ENCODE data around the gene DDT. TPM values are rescaled to one million over a fixed set of nuclear protein-coding genes. Genes with fewer than 3 reads are reported as not detected.
"Not testable (repeated sequence)": the region's sequence is repeated elsewhere in the genome, so short reads cannot be mapped to it uniquely, and the experiment has no call there.

DDT gene
- total RNA-seq, 1 donor from 2014 or later: 34.5 TPM

- TF ChIP-seq EZH2 (IDR thresholded peaks at IDR 0.05): no peak
- Histone ChIP-seq H3K9ac (no peak overlapping the region), H2AFZ (replicated peaks) (no peak overlapping the region), H3K9me3 (ENCODE audit: low read depth) (no peaks in the 10 kb centered on the region), H3K36me3 (no peaks in the 10 kb centered on the region), H3K27me3 (no peaks in the 10 kb centered on the region), H3K4me2 (no peak overlapping the region), H3K79me2 (ENCODE audit: low read depth) (no peaks in the 10 kb centered on the region), H3F3A (ENCODE audit: low read depth) (no peaks in the 10 kb centered on the region), H4K20me1 (ENCODE audit: low read depth) (no peaks in the 10 kb centered on the region), H3K4me1 (no peaks in the 10 kb centered on the region), H3K27ac (no peak overlapping the region), H3K4me3 (no peak overlapping the region)
- DNase-seq (ENCODE audit: low spot score): peak; percentile 18
- H3K27ac Mint-ChIP-seq: no peak overlapping the region
- H3K9me3 Mint-ChIP-seq: no peaks in the 10 kb centered on the region
- peaks cover 3% of the 10 kb centered on the region for H3K27me3 Mint-ChIP-seq (ENCODE audit: insufficient read depth, low read depth)
- no peaks in the 10 kb centered on the region for H3K36me3 Mint-ChIP-seq
- no peaks in the 10 kb centered on the region for H3K4me1 Mint-ChIP-seq
- no peak overlapping the region for H3K4me3 Mint-ChIP-seq
These were observed 35.8 kb downstream of the DDT start for GRCh38 chr22:23938328-23939016.

- Histone ChIP-seq H3F3A (ENCODE audit: low read depth) (peaks cover 3% of the 10 kb centered on the region), H3K9me3 (ENCODE audit: low read depth) (no peaks in the 10 kb centered on the region)
- peaks cover 55% of the 10 kb centered on the region for H3K36me3 Mint-ChIP-seq
These were observed 47.7 kb downstream of the DDT start for GRCh38 chr22:23926561-23926960.

GRCh38 chr22:23925020-23925606 lies 49.1 kb downstream of the DDT start:
- H3K9me3 ChIP-seq (ENCODE audit: low read depth): no peaks in the 10 kb centered on the region
- Mint-ChIP-seq H3K27ac (no peak overlapping the region), H3K9me3 (peaks cover 2% of the 10 kb centered on the region), H3K36me3 (peaks cover 55% of the 10 kb centered on the region), H3K27me3 (ENCODE audit: insufficient read depth, low read depth) (peaks cover 3% of the 10 kb centered on the region), H3K4me3 (no peak overlapping the region), H3K4me1 (no peaks in the 10 kb centered on the region)
- H3K79me2 ChIP-seq (ENCODE audit: low read depth): no peaks in the 10 kb centered on the region
- no peak overlapping the region for H3K9ac ChIP-seq
- no peak overlapping the region for H3K4me3 ChIP-seq
- no peaks in the 10 kb centered on the region for H3F3A ChIP-seq (ENCODE audit: low read depth)
- H3K4me1 ChIP-seq: no peaks in the 10 kb centered on the region
- H3K4me2 ChIP-seq: no peak overlapping the region
- H4K20me1 ChIP-seq (ENCODE audit: low read depth): no peaks in the 10 kb centered on the region
- H3K36me3 ChIP-seq: no peaks in the 10 kb centered on the region
- H2AFZ ChIP-seq (replicated peaks): no peak overlapping the region
- no peak for DNase-seq (ENCODE audit: low spot score)
- no peak overlapping the region for H3K27ac ChIP-seq
- TF ChIP-seq EZH2phosphoT487 (IDR thresholded peaks at IDR 0.05): no peak
- TF ChIP-seq, protein P1, sequence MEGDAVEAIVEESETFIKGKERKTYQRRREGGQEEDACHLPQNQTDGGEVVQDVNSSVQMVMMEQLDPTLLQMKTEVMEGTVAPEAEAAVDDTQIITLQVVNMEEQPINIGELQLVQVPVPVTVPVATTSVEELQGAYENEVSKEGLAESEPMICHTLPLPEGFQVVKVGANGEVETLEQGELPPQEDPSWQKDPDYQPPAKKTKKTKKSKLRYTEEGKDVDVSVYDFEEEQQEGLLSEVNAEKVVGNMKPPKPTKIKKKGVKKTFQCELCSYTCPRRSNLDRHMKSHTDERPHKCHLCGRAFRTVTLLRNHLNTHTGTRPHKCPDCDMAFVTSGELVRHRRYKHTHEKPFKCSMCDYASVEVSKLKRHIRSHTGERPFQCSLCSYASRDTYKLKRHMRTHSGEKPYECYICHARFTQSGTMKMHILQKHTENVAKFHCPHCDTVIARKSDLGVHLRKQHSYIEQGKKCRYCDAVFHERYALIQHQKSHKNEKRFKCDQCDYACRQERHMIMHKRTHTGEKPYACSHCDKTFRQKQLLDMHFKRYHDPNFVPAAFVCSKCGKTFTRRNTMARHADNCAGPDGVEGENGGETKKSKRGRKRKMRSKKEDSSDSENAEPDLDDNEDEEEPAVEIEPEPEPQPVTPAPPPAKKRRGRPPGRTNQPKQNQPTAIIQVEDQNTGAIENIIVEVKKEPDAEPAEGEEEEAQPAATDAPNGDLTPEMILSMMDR (IDR thresholded peaks at IDR 0.05): no peak
- no peak for TF ChIP-seq EZH2 (IDR thresholded peaks at IDR 0.05)
- H3K27me3 ChIP-seq: no peaks in the 10 kb centered on the region

More at GRCh38 chr22:23926561-23926960, 47.7 kb downstream of the DDT start:
- H3K27me3 Mint-ChIP-seq (ENCODE audit: insufficient read depth, low read depth): peaks cover 3% of the 10 kb centered on the region
- no peaks in the 10 kb centered on the region for H4K20me1 ChIP-seq (ENCODE audit: low read depth)
- no peak overlapping the region for H3K4me3 Mint-ChIP-seq
- H2AFZ ChIP-seq (replicated peaks): no peak overlapping the region
- H3K4me3 ChIP-seq: no peak overlapping the region
- H3K79me2 ChIP-seq (ENCODE audit: low read depth): no peaks in the 10 kb centered on the region
- DNase-seq (ENCODE audit: low spot score): no peak
- H3K27ac Mint-ChIP-seq: no peak overlapping the region
- H3K4me1 ChIP-seq: no peaks in the 10 kb centered on the region
- peaks cover 6% of the 10 kb centered on the region for H3K9me3 Mint-ChIP-seq
- H3K36me3 ChIP-seq: no peaks in the 10 kb centered on the region
- no peaks in the 10 kb centered on the region for H3K4me1 Mint-ChIP-seq
- TF ChIP-seq, protein P1 (IDR thresholded peaks at IDR 0.05): no peak
- TF ChIP-seq EZH2phosphoT487 (IDR thresholded peaks at IDR 0.05): no peak
- no peaks in the 10 kb centered on the region for H3K27me3 ChIP-seq
- no peak overlapping the region for H3K27ac ChIP-seq
- H3K9ac ChIP-seq: no peak overlapping the region
- H3K4me2 ChIP-seq: no peak overlapping the region

- H3F3A ChIP-seq (ENCODE audit: low read depth): no peaks in the 10 kb centered on the region
- H3K27me3 ChIP-seq: no peaks in the 10 kb centered on the region
- no peak overlapping the region for H3K4me3 Mint-ChIP-seq
- H3K4me3 ChIP-seq: no peak overlapping the region
- peaks cover 3% of the 10 kb centered on the region for H3K27me3 Mint-ChIP-seq (ENCODE audit: insufficient read depth, low read depth)
- H3K9me3 Mint-ChIP-seq: no peaks in the 10 kb centered on the region
- no peak overlapping the region for H3K27ac Mint-ChIP-seq
- H2AFZ ChIP-seq (replicated peaks): no peak overlapping the region
- no peak for DNase-seq (ENCODE audit: low spot score)
- H3K9me3 ChIP-seq (ENCODE audit: low read depth): no peaks in the 10 kb centered on the region
- H3K4me1 Mint-ChIP-seq: peaks cover 4% of the 10 kb centered on the region
- H3K4me1 ChIP-seq: no peaks in the 10 kb centered on the region
- no peaks in the 10 kb centered on the region for H3K36me3 ChIP-seq
- no peak overlapping the region for H3K27ac ChIP-seq
- TF ChIP-seq EZH2 (IDR thresholded peaks at IDR 0.05) (no peak), EZH2phosphoT487 (IDR thresholded peaks at IDR 0.05) (no peak)
- TF ChIP-seq, protein P1 (IDR thresholded peaks at IDR 0.05): no peak
- peaks cover 46% of the 10 kb centered on the region for H3K36me3 Mint-ChIP-seq
- no peaks in the 10 kb centered on the region for H4K20me1 ChIP-seq (ENCODE audit: low read depth)
- H3K4me2 ChIP-seq: no peak overlapping the region
- H3K79me2 ChIP-seq (ENCODE audit: low read depth): no peaks in the 10 kb centered on the region
- H3K9ac ChIP-seq: no peak overlapping the region
These were observed 51.3 kb downstream of the DDT start for GRCh38 chr22:23922921-23923320.

DNA sequence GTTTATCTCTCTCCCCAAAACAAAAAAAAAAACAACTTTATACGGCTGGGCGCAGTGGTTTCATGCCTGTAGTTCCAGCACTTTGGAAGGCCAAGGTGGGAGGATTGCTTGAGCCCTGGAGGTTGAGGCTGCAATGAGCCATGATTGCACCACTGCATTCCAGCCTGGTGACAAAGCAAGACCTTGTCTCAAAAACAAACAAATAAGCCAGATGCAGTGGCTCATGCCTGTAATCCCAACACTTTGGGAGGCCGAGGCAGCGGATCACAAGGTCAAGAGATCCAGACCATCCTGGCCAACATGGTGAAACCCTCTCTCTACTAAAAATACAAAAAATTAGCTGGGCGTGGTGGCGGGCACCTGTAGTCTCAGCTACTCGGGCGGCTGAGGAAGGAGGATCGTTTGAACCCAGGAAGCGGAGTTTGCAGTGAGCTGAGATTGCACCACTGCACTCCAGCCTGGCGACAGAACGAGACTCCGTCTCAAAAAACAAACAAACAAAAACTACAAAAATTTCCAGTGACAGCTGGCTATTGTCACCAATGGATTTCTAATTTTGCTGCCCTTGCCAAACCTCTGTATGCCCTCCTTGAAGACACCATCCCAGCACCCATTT lies 52.5 kb downstream of the DDT start:
- H3K27ac Mint-ChIP-seq; H3K9me3 ChIP-seq (ENCODE audit: low read depth); H3K27ac ChIP-seq; H2AFZ ChIP-seq (replicated peaks); H3K4me2 ChIP-seq; H3K27me3 Mint-ChIP-seq (ENCODE audit: insufficient read depth, low read depth); H3K4me3 ChIP-seq; H3K27me3 ChIP-seq; H3K9me3 Mint-ChIP-seq; H3K79me2 ChIP-seq (ENCODE audit: low read depth); H3K4me1 ChIP-seq; H3K4me1 Mint-ChIP-seq; H3K36me3 ChIP-seq; H3K9ac ChIP-seq; H4K20me1 ChIP-seq (ENCODE audit: low read depth); H3K4me3 Mint-ChIP-seq; DNase-seq (ENCODE audit: low spot score); H3F3A ChIP-seq (ENCODE audit: low read depth): not testable (repeated sequence)
- H3K36me3 Mint-ChIP-seq: peaks cover 37% of the 10 kb centered on the region

All from neural progenitor cell (in vitro differentiated cells).